GM12878 (cell line): ENCODE measurements around the gene TMEM18. TPM values are rescaled to one million over a fixed set of nuclear protein-coding genes. Genes with fewer than 3 reads are reported as not detected.

Experiments
- ATAC-seq: fragments of 200-7000 bp; cut with Tn5 transposase; 3 replicates; pipeline ENCODE4 v1.9.1; 2020; ENCODE audit warnings: mild to moderate bottlenecking, moderate library complexity
- BruUV-seq: library from RNA; stranded (reverse); fragments of 400-500 nt; replicated peaks from 2 replicates; lab custom pipeline; 2021; lab: Mats Ljungman, UMichigan
- CTCF ChIA-PET: fragments of 300-600 bp; sonication (Branson Sonifier 250); formaldehyde crosslinking; extraction: SDS; loops from one replicate; lab custom pipeline; 2021; ENCODE audit warnings: inconsistent platforms; lab: Yijun Ruan, JAX
- POLR2A ChIA-PET: fragments of 350-600 bp; formaldehyde crosslinking; extraction: SDS; loops from one replicate; lab custom pipeline; 2021; ENCODE audit warnings: inconsistent platforms; lab: Charles Lee
- RAD21 ChIA-PET: fragments of 300-600 bp; sonication (Branson Sonifier 250); formaldehyde crosslinking; loops from one replicate; lab custom pipeline; 2023; ENCODE audit warnings: antibody characterized with exemption; ENCODE audit not compliant: unreplicated experiment; lab: Charles Lee
- SMC1A ChIA-PET: fragments of 300-600 bp; sonication (Branson Sonifier 250); formaldehyde crosslinking; loops from one replicate; lab custom pipeline; 2023; ENCODE audit not compliant: unreplicated experiment, uncharacterized antibody; lab: Charles Lee
- DNase-seq: peaks from one replicate; pipeline ENCODE4 v3.0.0-alpha.2; 2011; ENCODE audit warnings: low read depth, low spot score
- FAIRE-seq: peaks from 3 replicates; lab custom pipeline; 2011; peaks lifted over from hg19 to GRCh38; lab: Jason Lieb, UNC
- H2AFZ ChIP-seq: 2 replicates; pipeline ENCODE4 v1.6.0; 2011; ENCODE audit warnings: low read depth, low read length, control low read depth; ENCODE audit not compliant: control insufficient read depth
- H3K27ac ChIP-seq: 2 replicates; pipeline ENCODE4 v1.5.1; 2011; ENCODE audit warnings: control low read depth; ENCODE audit not compliant: control insufficient read depth, insufficient read depth
- H3K27me3 ChIP-seq, 2 experiments: replicated peaks in 1 of 2; 2 replicates each; pipeline versions ENCODE4 v1.6.0 to v1.6.1; 2011; ENCODE audit warnings: low read length in 1 of 2; ENCODE audit not compliant: control insufficient read depth in 2 of 2, insufficient read depth in 2 of 2
- H3K36me3 ChIP-seq, 2 experiments: 2 replicates each; pipeline ENCODE4 v1.5.1; 2011; ENCODE audit warnings: low read length in 1 of 2; ENCODE audit not compliant: control insufficient read depth in 2 of 2, insufficient read depth in 2 of 2
- H3K4me1 ChIP-seq: 2 replicates; pipeline ENCODE4 v1.6.1; 2011; ENCODE audit warnings: mild to moderate bottlenecking, low read length, moderate library complexity, mixed read lengths; ENCODE audit not compliant: control insufficient read depth, insufficient read depth
- H3K4me2 ChIP-seq: 2 replicates; pipeline ENCODE4 v1.6.0; 2011; ENCODE audit warnings: control low read depth; ENCODE audit not compliant: control insufficient read depth, insufficient read depth
- H3K4me3 ChIP-seq: fragments of 200-600 bp; sonication (generic); 2 replicates; pipeline ENCODE4 v1.5.1; 2016
- H3K79me2 ChIP-seq: 2 replicates; pipeline ENCODE4 v1.6.0; 2011; ENCODE audit warnings: low read length; ENCODE audit not compliant: control insufficient read depth, insufficient read depth
- H3K9ac ChIP-seq: 2 replicates; pipeline ENCODE4 v1.8.0; 2011; ENCODE audit warnings: low read length, control low read depth, mixed read lengths; ENCODE audit not compliant: control insufficient read depth, insufficient read depth
- H3K9me3 ChIP-seq: replicated peaks from 3 replicates; pipeline ENCODE4 v1.5.1; 2011; ENCODE audit warnings: mild to moderate bottlenecking, low read length; ENCODE audit not compliant: control insufficient read depth, insufficient read depth
- H4K20me1 ChIP-seq: 2 replicates; pipeline ENCODE4 v1.6.0; 2011; ENCODE audit not compliant: control insufficient read depth, insufficient read depth
- ATF7 ChIP-seq: fragments of 450-650 bp; IDR thresholded peaks from 2 replicates; pipeline ENCODE4 v1.6.1; 2016; ENCODE audit warnings: low read depth, mild to moderate bottlenecking
- BRCA1 ChIP-seq: IDR thresholded peaks from 2 replicates; pipeline ENCODE4 v1.6.1; 2011; ENCODE audit warnings: low read depth, low read length, improper control_type of control experiment
- CTCF ChIP-seq, 3 experiments: IDR thresholded peaks in 2 of 3; conservative IDR thresholded peaks in 1 of 3; 2 replicates each; pipeline ENCODE4 v1.5.1; 2011; ENCODE audit warnings: low read depth in 3 of 3, low read length in 3 of 3, mild to moderate bottlenecking in 3 of 3, control low read depth in 2 of 3, moderate library complexity in 2 of 3, inconsistent platforms in 1 of 3, mixed read lengths in 1 of 3; ENCODE audit not compliant: control insufficient read depth in 2 of 3, insufficient read depth in 1 of 3; ENCODE audit errors: extremely low read depth in 1 of 3
- E2F4 ChIP-seq: IDR thresholded peaks from 2 replicates; pipeline ENCODE4 v1.6.1; 2012; ENCODE audit warnings: low read depth, low read length, improper control_type of control experiment
- EED ChIP-seq: sonication (generic); IDR thresholded peaks from 2 replicates; pipeline ENCODE4 v1.6.1; 2016; ENCODE audit warnings: antibody characterized with exemption, low read depth
- IKZF1 ChIP-seq: fragments of 450-650 bp; conservative IDR thresholded peaks from 2 replicates; pipeline ENCODE4 v1.6.1; 2017; ENCODE audit warnings: antibody characterized with exemption, mild to moderate bottlenecking
- IKZF2 ChIP-seq, 2 experiments: fragments of 450-650 bp; IDR thresholded peaks; 2 replicates each; pipeline ENCODE4 v1.6.1; 2017; ENCODE audit warnings: mild to moderate bottlenecking in 2 of 2, moderate library complexity in 2 of 2
- IRF4 ChIP-seq: IDR thresholded peaks from 2 replicates; pipeline ENCODE4 v1.6.1; 2011; ENCODE audit warnings: low read depth, low read length
- MTA2 ChIP-seq: fragments of 450-650 bp; IDR thresholded peaks from 2 replicates; pipeline ENCODE4 v1.6.1; 2016; ENCODE audit warnings: low read depth, mild to moderate bottlenecking, moderate library complexity
- MYC ChIP-seq: IDR thresholded peaks from 2 replicates; pipeline ENCODE4 v1.6.1; 2011; ENCODE audit warnings: mild to moderate bottlenecking, low read length, moderate library complexity, inconsistent platforms; ENCODE audit not compliant: insufficient read depth, insufficient replicate concordance, insufficient read length, severe bottlenecking
- RAD21 ChIP-seq: IDR thresholded peaks from 2 replicates; pipeline ENCODE4 v1.6.1; 2011; ENCODE audit warnings: mild to moderate bottlenecking, low read depth, low read length, moderate library complexity; ENCODE audit not compliant: insufficient read depth
- RB1 ChIP-seq: fragments of 450-650 bp; formaldehyde crosslinking; IDR thresholded peaks from 2 replicates; pipeline ENCODE4 v1.6.1; 2017; ENCODE audit warnings: mild to moderate bottlenecking, borderline replicate concordance
- SMARCA5 ChIP-seq: fragments of 450-650 bp; IDR thresholded peaks from 2 replicates; pipeline ENCODE4 v1.6.1; 2017; ENCODE audit warnings: mild to moderate bottlenecking
- SMC3 ChIP-seq: IDR thresholded peaks from 2 replicates; pipeline ENCODE4 v1.6.1; 2011; ENCODE audit warnings: low read length, improper control_type of control experiment, borderline replicate concordance
- SRF ChIP-seq, 2 experiments: IDR thresholded peaks; 2 replicates each; pipeline ENCODE4 v1.6.1; 2011; ENCODE audit warnings: low read depth in 2 of 2, low read length in 2 of 2, mild to moderate bottlenecking in 1 of 2, moderate library complexity in 1 of 2
- SUPT20H ChIP-seq: IDR thresholded peaks from 2 replicates; pipeline ENCODE4 v1.6.1; 2011; ENCODE audit warnings: low read depth, mild to moderate bottlenecking, low read length, moderate library complexity, borderline replicate concordance; ENCODE audit not compliant: control insufficient read depth
- YBX1 ChIP-seq: fragments of 450-650 bp; IDR thresholded peaks from 2 replicates; pipeline ENCODE4 v1.6.1; 2016; ENCODE audit warnings: antibody characterized with exemption
- YY1 ChIP-seq: IDR thresholded peaks from 2 replicates; pipeline ENCODE4 v1.6.1; 2011; ENCODE audit warnings: low read depth, mild to moderate bottlenecking, low read length
- ZNF24 ChIP-seq: fragments of 450-650 bp; IDR thresholded peaks from 2 replicates; pipeline ENCODE4 v1.6.1; 2017; ENCODE audit warnings: antibody characterized with exemption, mild to moderate bottlenecking
- WGBS: methylation state at CpG from one replicate; pipeline ENCODE4 v1.1.6; 2016; ENCODE audit warnings: low lambda C conversion rate; ENCODE audit not compliant: insufficient replicate concordance, insufficient coverage; ENCODE audit errors: missing lambda C conversion rate; 5-methylcytosine and 5-hydroxymethylcytosine counted together
- in situ Hi-C: fragments of 300-500 bp; cut with MboI; formaldehyde crosslinking; loops from 9 replicates; pipeline ENCODE4 v1.14.3; 2018; ENCODE audit warnings: mixed read lengths
- intact Hi-C: fragments of 100-400 bp; cut with micrococcal nuclease; formaldehyde crosslinking; loops from one replicate; pipeline ENCODE4 v1.14.2; 2022; ENCODE audit not compliant: unreplicated experiment
- polyA plus RNA-seq, 11 experiments: library from polyadenylated mRNA; depleted of rRNA in 4 of 11; unstranded in 6 of 11; stranded (reverse) in 5 of 11; fragments of >200 nt; fragmentation: Nextera tagmentation in 4 of 11; fragmentation: Illumina TruSeq in 1 of 11; extraction: Ambion mirVana in 4 of 11; extraction: Trizol in 1 of 11; gene quantifications; 1 replicate in 1 of 11; 2 replicates in 10 of 11; pipeline versions ENCODE4 v1.2.1 to v1.2.3, GENCODE V29; 2011 to 2016; ENCODE audit warnings: inconsistent platforms in 2 of 11, missing spikeins in 2 of 11, low read depth in 1 of 11
- total RNA-seq, 4 experiments: library from RNA; depleted of rRNA in 3 of 4; stranded (reverse); fragments of >200 nt in 3 of 4; fragmentation: Illumina TruSeq in 1 of 4; extraction: Trizol in 1 of 4; gene quantifications; 2 replicates each; pipeline versions ENCODE4 v1.2.1 to v1.2.3, GENCODE V29; 2013 to 2021

Gene TMEM18
- total and polyA plus RNA-seq, 10 of the 15 experiments (the other 5 are each of a cell fraction or from before 2014, with no cell fraction given), result 11.2 to 56.3 (median 26.0) TPM

- no peak for TF ChIP-seq SUPT20H
Observed at GRCh38 chr2:637406-637776, 39.8 kb downstream of the TMEM18 start (continued).

GRCh38 chr2:636641-637405, 40.4 kb downstream of the TMEM18 start:
- in situ Hi-C loops, result loop anchor here (10.0 kb wide), 1 partner anchor 392 kb away; no protein-coding TSS in a partner anchor
- peak; percentile 7 for FAIRE-seq
- ChIA-PET SMC1A (interaction anchor here (2.2 kb wide), 1 partner anchor 390 kb away, joined by 9 read pairs; no protein-coding TSS in a partner anchor), POLR2A (no interaction called here), RAD21 (interaction anchor here (1.0 kb wide), 1 partner anchor 390 kb away, joined by 6 read pairs; no protein-coding TSS in a partner anchor), CTCF (interaction anchor here (0.7 to 2.4 kb wide), 7 partner anchors 13 to 622 kb away, joined by 3 to 6 read pairs (median 4); no protein-coding TSS in a partner anchor)
- H3K4me1 ChIP-seq, result no peaks in the 10 kb centered on the region
- peak overlapping the region; percentile 59 for H2AFZ ChIP-seq
- H3K79me2 ChIP-seq, result no peaks in the 10 kb centered on the region
- H3K9ac ChIP-seq, result no peak overlapping the region
- no TSS peak for BruUV-seq
- DNase-seq, result no peak
- no peaks in the 10 kb centered on the region for H3K9me3 ChIP-seq
- no peaks in the 10 kb centered on the region; a peak in 1 of 4 replicates for H3K27me3 ChIP-seq
- no peak overlapping the region for H3K4me2 ChIP-seq
- H3K4me3 ChIP-seq, result no peak overlapping the region
- TF ChIP-seq E2F4 (no peak), SMARCA5 (no peak), YBX1 (no peak), MTA2 (no peak), IRF4 (no peak), ZNF24 (no peak), RAD21 (peak; percentile 73), BRCA1 (no peak), ATF7 (no peak), IKZF2 (IDR thresholded peaks at IDR 0.05) (0 out of 4 replicates have a peak, but pooled peaks of 1 of the 2 experiments have one; percentile 23), SMC3 (peak; percentile 53), SRF (IDR thresholded peaks at IDR 0.05; ENCODE audit: low read depth in 2 of 2, low read length in 2 of 2) (no peak), MYC (no peak), IKZF1 (peak; percentile 62), YY1 (0 out of 2 replicates have a peak, but pooled peaks have one; percentile 20), CTCF (IDR thresholded peaks at IDR 0.05 in 2 of 3, conservative IDR thresholded peaks at IDR 0.05 in 1 of 3; ENCODE audit: control insufficient read depth in 2 of 3, extremely low read depth in 1 of 3, insufficient read depth in 1 of 3, low read depth in 3 of 3, low read length in 3 of 3) (peak; percentile 73 to 83 (median 83)), RB1 (0 out of 2 replicates have a peak, but pooled peaks have one; percentile 36), EED (no peak)
- no peaks in the 10 kb centered on the region for H3K36me3 ChIP-seq
- ATAC-seq, result peak; percentile 76
- WGBS, result 29% methylated on average over 56 of the region's 57 CpGs
- no peak overlapping the region for H3K27ac ChIP-seq
- no peaks in the 10 kb centered on the region for H4K20me1 ChIP-seq
- intact Hi-C loops, result loop anchor here (2.0 to 10.0 kb wide), 3 partner anchors 390 to 1180 kb away; no protein-coding TSS in a partner anchor
